Vagina (tissue), 2 donors: Measurements from ENCODE around the gene GBF1.

Experiments used
- CTCF ChIP-seq, 3 experiments: fragments of 450-650 bp in 2 of 3; fragments of 200-600 bp in 1 of 3; sonication (generic) in 1 of 3; IDR thresholded peaks; one replicate each; pipeline ENCODE4 v1.5.1; 2017 to 2019; ENCODE audit warnings: antibody characterized with exemption in 3 of 3, mild to moderate bottlenecking in 2 of 3, moderate library complexity in 2 of 3
- POLR2A ChIP-seq, 2 donors: fragments of 450-650 bp; IDR thresholded peaks; one replicate each; pipeline ENCODE4 v1.6.1; 2017; ENCODE audit warnings: antibody characterized with exemption in 2 of 2, mild to moderate bottlenecking in 2 of 2, moderate library complexity in 2 of 2
- POLR2AphosphoS5 ChIP-seq, 2 donors: sonication (generic); formaldehyde crosslinking; IDR thresholded peaks; one replicate each; pipeline ENCODE4 v1.9.0; 2017; ENCODE audit warnings: antibody characterized with exemption in 2 of 2, mild to moderate bottlenecking in 2 of 2, low read depth in 1 of 2; ENCODE audit not compliant: insufficient read depth in 1 of 2

GRCh38 chr10:102404361-102405107 lies 159.2 kb downstream of the GBF1 start:
- no peak for TF ChIP-seq CTCF (IDR thresholded peaks at IDR 0.05)
- TF ChIP-seq POLR2A (IDR thresholded peaks at IDR 0.05): no peak
- no peak for TF ChIP-seq POLR2AphosphoS5 (IDR thresholded peaks at IDR 0.05; ENCODE audit: insufficient read depth in 1 of 2, low read depth in 1 of 2)
